PC-3 (cell line): ENCODE measurements around the gene SAMM50. TPM values are rescaled to one million over a fixed set of nuclear protein-coding genes. Genes with fewer than 3 reads are reported as not detected.

Experiments
- ATAC-seq: fragments of 200-7000 bp; cut with Tn5 transposase; 2 replicates; pipeline ENCODE4 v1.9.1; 2020; ENCODE audit warnings: mild to moderate bottlenecking, moderate library complexity
- BruUV-seq: library from RNA; stranded (reverse); fragments of 400-500 nt; replicated peaks from 2 replicates; lab custom pipeline; 2021; lab: Mats Ljungman, UMichigan
- CTCF ChIA-PET: fragments of 300-600 bp; sonication (Branson Sonifier 250); formaldehyde crosslinking; loops from one replicate; lab custom pipeline; 2022; ENCODE audit warnings: antibody characterized with exemption; lab: Charles Lee
- POLR2A ChIA-PET: fragments of 300-600 bp; sonication (Branson Sonifier 250); formaldehyde crosslinking; loops from one replicate; lab custom pipeline; 2022; ENCODE audit warnings: antibody characterized with exemption; ENCODE audit not compliant: unreplicated experiment; lab: Charles Lee
- DNase-seq: peaks from one replicate; pipeline ENCODE4 v3.0.0-alpha.2; 2015
- H2AFZ ChIP-seq: fragments of 300-600 bp; sonication (generic); 2 replicates; pipeline ENCODE4 v1.6.0; 2016; ENCODE audit warnings: antibody characterized with exemption, low read length
- H3F3A ChIP-seq: fragments of 300-600 bp; sonication (generic); one replicate; pipeline ENCODE4 v1.6.0; 2017; ENCODE audit warnings: antibody characterized with exemption, low read length, control low read depth, mild to moderate bottlenecking; ENCODE audit not compliant: unreplicated experiment
- H3K27ac ChIP-seq: fragments of 300-600 bp; sonication (generic); 2 replicates; pipeline ENCODE4 v1.5.1; 2016; ENCODE audit warnings: mild to moderate bottlenecking, low read length
- H3K27me3 ChIP-seq: fragments of 300-600 bp; sonication (generic); 2 replicates; pipeline ENCODE4 v1.6.1; 2016; ENCODE audit warnings: low read length, mixed read lengths
- H3K36me3 ChIP-seq: fragments of 300-600 bp; sonication (generic); 2 replicates; pipeline ENCODE4 v1.6.1; 2016; ENCODE audit warnings: low read depth, mixed run types, low read length, mixed read lengths
- H3K4me1 ChIP-seq: fragments of 300-600 bp; sonication (generic); 2 replicates; pipeline ENCODE4 v1.5.1; 2016; ENCODE audit warnings: low read length; ENCODE audit not compliant: insufficient read depth
- H3K4me2 ChIP-seq: fragments of 300-600 bp; sonication (generic); 2 replicates; pipeline ENCODE4 v1.6.0; 2016; ENCODE audit warnings: low read length
- H3K4me3 ChIP-seq: fragments of 300-600 bp; sonication (generic); 2 replicates; pipeline ENCODE4 v1.5.1; 2016; ENCODE audit warnings: mild to moderate bottlenecking, low read length, mixed read lengths
- H3K79me2 ChIP-seq: fragments of 300-600 bp; sonication (generic); 2 replicates; pipeline ENCODE4 v1.6.1; 2017; ENCODE audit warnings: low read length, mixed read lengths
- H3K9ac ChIP-seq: fragments of 300-600 bp; sonication (generic); 2 replicates; pipeline ENCODE4 v1.6.0; 2016; ENCODE audit warnings: mild to moderate bottlenecking, low read length
- H3K9me2 ChIP-seq: fragments of 300-600 bp; sonication (generic); replicated peaks from 2 replicates; pipeline ENCODE4 v1.6.1; 2016; ENCODE audit warnings: mixed run types, low read length, mixed read lengths
- H3K9me3 ChIP-seq: fragments of 300-600 bp; sonication (generic); 2 replicates; pipeline ENCODE4 v1.6.1; 2016; ENCODE audit warnings: low read length, mixed read lengths
- H4K20me1 ChIP-seq: fragments of 300-600 bp; sonication (generic); 2 replicates; pipeline ENCODE4 v1.6.1; 2016; ENCODE audit warnings: low read length, mixed read lengths
- EZH2 ChIP-seq: fragments of 300-600 bp; sonication (generic); IDR thresholded peaks from one replicate; pipeline ENCODE4 v1.6.1; 2017; ENCODE audit warnings: antibody characterized with exemption, mild to moderate bottlenecking, low read length; ENCODE audit not compliant: unreplicated experiment
- EZH2phosphoT487 ChIP-seq: fragments of 300-600 bp; sonication (generic); IDR thresholded peaks from 2 replicates; pipeline ENCODE4 v1.6.1; 2018; ENCODE audit warnings: mild to moderate bottlenecking, antibody characterized with exemption, low read length, borderline replicate concordance
- intact Hi-C: fragments of 100-400 bp; cut with micrococcal nuclease; formaldehyde crosslinking; loops from 2 replicates; pipeline ENCODE4 v1.9.0; 2023
- total RNA-seq: library from RNA; depleted of rRNA; stranded (reverse); fragments of >200 nt; gene quantifications from 2 replicates; pipeline ENCODE4 v1.2.3, GENCODE V29; 2014
- TF ChIP-seq, protein P1 (sequence below): fragments of 300-600 bp; sonication (generic); conservative IDR thresholded peaks from 2 replicates; pipeline ENCODE4 v1.5.1; 2017; ENCODE audit warnings: antibody characterized with exemption, low read depth, mild to moderate bottlenecking, low read length

The SAMM50 gene
- total RNA-seq, 1 experiment from 2014 or later = 34.5 TPM

DNA sequence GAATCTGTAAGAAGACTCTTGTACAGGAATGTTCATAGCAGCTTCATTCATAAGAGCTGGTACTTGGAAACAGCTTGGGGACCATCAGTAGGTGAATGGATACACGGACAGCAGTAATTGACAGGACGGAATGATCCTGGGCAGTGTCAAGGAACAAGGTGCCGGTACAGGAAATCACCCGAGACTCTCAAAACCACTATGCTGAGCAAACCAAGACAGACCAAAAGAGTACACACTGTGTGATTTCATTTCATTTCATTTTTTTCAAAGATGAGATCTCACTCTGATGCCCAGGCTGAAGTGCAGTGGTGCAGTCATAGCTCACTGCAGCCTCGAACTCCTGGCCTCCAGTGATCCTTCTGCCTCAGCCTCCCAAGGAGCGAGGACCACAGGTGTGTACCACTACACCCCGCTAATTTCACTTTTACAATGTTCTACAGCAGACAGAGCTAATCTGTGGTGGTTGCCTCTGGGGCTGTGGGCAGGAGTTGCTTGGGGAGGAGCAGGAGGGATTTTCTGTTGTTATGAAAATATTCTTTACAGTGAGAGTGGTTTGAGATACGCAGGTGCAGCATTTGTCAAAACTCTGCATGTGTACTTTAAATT lies 84.4 kb downstream of the SAMM50 start:
- H4K20me1 ChIP-seq = no peaks in the 10 kb centered on the region
- H3K9me2 ChIP-seq = no peaks in the 10 kb centered on the region
- BruUV-seq = no TSS peak
- TF ChIP-seq, protein P1, sequence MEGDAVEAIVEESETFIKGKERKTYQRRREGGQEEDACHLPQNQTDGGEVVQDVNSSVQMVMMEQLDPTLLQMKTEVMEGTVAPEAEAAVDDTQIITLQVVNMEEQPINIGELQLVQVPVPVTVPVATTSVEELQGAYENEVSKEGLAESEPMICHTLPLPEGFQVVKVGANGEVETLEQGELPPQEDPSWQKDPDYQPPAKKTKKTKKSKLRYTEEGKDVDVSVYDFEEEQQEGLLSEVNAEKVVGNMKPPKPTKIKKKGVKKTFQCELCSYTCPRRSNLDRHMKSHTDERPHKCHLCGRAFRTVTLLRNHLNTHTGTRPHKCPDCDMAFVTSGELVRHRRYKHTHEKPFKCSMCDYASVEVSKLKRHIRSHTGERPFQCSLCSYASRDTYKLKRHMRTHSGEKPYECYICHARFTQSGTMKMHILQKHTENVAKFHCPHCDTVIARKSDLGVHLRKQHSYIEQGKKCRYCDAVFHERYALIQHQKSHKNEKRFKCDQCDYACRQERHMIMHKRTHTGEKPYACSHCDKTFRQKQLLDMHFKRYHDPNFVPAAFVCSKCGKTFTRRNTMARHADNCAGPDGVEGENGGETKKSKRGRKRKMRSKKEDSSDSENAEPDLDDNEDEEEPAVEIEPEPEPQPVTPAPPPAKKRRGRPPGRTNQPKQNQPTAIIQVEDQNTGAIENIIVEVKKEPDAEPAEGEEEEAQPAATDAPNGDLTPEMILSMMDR = no peak
- TF ChIP-seq EZH2phosphoT487 (no peak), EZH2 (no peak)
- ATAC-seq (no peak), DNase-seq (no peak)
- no peak overlapping the region for H2AFZ ChIP-seq
- CTCF ChIA-PET = no interaction called here
- H3F3A ChIP-seq = peaks cover 7% of the 10 kb centered on the region
- H3K9ac ChIP-seq = no peak overlapping the region
- H3K79me2 ChIP-seq = 0 out of 2 replicates have a peak, but pooled peaks cover 3% of the 10 kb centered on the region
- H3K27ac ChIP-seq = no peak overlapping the region
- no peaks in the 10 kb centered on the region for H3K36me3 ChIP-seq
- H3K27me3 ChIP-seq = no peaks in the 10 kb centered on the region
- intact Hi-C loops = no loop called here
- H3K4me1 ChIP-seq = peaks cover 7% of the 10 kb centered on the region
- no peaks in the 10 kb centered on the region for H3K9me3 ChIP-seq
- H3K4me3 ChIP-seq = no peak overlapping the region
- no peak overlapping the region for H3K4me2 ChIP-seq
- POLR2A ChIA-PET = no interaction called here

DNA sequence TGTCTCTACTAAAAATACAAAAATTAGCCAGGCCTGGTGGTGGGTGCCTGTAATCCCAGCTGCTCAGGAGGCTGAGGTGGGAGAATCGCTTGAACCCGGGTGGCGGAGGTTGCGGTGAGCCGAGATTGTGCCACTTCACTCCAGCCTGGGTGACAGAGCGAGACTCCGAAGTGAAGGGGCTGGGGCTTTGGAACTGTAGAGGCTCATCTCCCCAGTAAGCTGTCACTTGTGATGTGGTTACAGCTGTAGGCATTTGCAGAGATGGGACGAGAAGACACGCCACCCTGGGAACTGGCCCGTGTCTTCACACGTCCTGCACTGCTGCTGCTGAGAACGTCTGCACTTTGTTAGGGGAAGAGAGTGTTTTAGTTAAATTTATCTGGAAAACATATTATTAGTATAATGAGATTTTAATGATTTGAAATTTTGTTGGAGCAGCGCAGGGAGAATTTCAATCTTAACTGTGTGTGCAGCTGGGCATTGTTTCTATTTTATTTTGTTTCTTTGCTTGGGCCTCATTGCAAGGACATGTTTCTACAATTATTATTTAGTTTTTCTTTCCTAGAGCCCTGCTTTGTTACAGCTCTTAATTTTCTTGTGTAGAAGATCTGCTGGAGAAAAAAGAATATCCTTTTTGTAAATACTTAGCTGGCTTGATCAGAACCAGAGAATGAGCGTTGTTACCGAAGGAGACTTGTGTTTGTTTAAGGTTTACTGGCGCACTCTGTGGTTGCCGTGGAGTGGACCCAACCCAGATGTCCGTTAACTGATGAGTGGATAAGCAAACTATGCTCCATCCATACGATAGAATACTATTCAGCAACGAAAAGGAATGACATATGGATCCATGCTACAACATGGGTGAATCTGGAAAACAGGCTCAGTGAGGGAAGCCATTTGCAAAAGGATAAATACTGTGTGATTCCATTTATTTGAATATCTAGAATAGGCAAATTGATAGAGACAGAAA lies 87.3 kb downstream of the SAMM50 start:
- Histone ChIP-seq H3K9ac (no peak overlapping the region), H3K9me3 (no peaks in the 10 kb centered on the region), H3K4me2 (no peak overlapping the region), H3K4me3 (no peak overlapping the region), H3F3A (peaks cover 7% of the 10 kb centered on the region), H3K36me3 (no peaks in the 10 kb centered on the region), H3K27me3 (no peaks in the 10 kb centered on the region), H4K20me1 (no peaks in the 10 kb centered on the region), H3K9me2 (no peaks in the 10 kb centered on the region), H2AFZ (no peak overlapping the region), H3K79me2 (0 out of 2 replicates have a peak, but pooled peaks cover 3% of the 10 kb centered on the region), H3K27ac (no peak overlapping the region), H3K4me1 (peaks cover 7% of the 10 kb centered on the region)
- BruUV-seq = no TSS peak
- ChIA-PET POLR2A (no interaction called here), CTCF (interaction anchor here (0.6 kb wide), 1 partner anchor 49 kb away, joined by 3 read pairs; no protein-coding TSS in a partner anchor)
- ATAC-seq (peak; percentile 45; the same call in 1 of the 2 replicates), DNase-seq (no peak)
- intact Hi-C loops = no loop called here
- TF ChIP-seq, protein P1 = no peak
- no peak for TF ChIP-seq EZH2phosphoT487
- no peak for TF ChIP-seq EZH2
